ENCODE results near the gene CDK16.
"Not testable (repeated sequence)": the region's sequence is repeated elsewhere in the genome, so short reads cannot be mapped to it uniquely, and the experiment has no call there.

Gene CDK16

GRCh38 chrX:47257620-47258019, 39.1 kb downstream of the CDK16 start:
- FAIRE-seq: not testable (repeated sequence)

DNA sequence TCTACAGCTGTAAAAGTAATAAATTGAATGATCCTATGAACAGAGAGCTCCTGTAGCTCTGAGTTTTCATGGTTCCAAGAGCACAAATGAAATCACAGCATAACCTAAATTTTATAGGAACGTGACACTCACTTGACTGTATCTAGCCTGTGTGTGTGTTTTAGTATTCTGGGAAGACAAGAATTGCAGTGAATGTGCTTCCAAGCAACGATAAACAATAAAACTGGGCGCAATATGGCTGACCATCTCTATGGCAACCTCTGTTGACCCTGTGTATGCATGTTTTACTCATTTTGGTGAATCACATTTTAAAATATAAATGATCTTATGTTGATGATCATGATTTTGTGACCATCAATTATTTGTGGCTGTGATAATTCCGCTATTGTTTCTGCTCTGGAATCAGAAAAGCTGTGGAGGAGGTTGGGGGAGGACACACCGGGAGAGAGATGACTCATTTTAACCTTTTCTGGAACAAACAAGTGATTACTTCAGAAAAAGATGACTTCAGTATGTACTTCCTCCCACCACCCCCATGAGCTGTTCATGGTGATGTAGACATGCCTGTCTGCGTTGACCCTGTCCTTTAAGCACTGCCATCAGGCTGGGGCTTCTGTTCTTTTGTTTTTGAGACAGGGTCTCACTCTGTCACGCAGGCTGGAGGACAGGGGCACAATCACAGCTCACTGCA, 46.1 kb downstream of the CDK16 start:
- no peak for FAIRE-seq

DNA sequence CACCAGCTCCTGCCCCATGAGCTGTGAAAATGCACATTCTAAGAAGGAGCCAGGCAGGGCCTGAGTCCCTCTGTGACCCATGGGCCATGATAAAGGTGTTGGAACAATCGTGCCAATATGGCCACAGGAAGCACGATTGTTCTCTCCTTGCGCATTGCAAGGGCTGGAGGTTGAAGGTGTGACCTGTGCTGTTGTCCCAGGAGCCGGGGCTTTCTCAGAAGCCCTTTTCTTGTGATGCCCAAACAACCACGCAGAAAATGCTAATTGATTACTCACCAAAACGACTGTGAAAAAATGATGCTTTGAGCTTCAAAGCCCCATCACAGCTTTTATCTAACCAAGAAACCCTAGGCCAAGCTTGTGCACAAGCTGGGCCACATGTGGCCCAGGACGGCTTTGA, 48.2 kb downstream of the CDK16 start:
- no peak for FAIRE-seq

GRCh38 chrX:47272013-47272408, 53.5 kb downstream of the CDK16 start:
- FAIRE-seq: no peak

DNA sequence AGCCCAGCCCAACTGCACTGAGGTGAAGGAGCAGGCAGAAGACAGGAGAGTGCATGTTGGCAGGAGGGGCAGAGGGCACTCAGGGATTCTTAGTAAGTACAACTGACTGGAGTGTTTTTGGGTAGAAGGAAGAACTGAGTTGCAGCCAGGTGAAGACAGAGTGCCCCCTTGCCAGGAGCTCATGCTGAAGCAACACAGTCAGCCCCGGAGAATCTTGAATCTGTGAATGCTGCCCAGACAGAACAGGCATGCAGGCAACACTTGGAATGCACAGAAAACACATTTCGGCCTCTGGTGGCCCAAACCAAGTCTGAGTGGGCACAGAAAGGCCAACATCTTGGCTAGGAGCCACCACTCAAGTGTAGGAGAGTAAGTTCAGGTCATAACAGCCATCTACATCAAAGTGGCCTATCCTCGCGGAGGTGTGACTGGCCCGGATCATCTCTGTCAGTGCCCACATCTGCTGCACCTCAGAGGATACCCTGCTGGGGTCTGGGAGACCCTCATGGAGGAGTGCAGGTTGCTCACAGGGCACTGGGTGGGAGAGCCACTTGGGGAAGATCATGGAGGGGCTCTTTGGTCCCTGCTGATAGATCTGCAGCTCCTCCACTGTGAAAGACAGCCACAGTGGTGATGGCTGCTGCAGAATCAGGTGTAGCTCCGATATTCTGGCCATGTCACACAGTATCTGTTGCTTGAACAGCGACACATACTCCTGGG, 54.7 kb downstream of the CDK16 start:
- no peak for FAIRE-seq

- FAIRE-seq: no peak
These were observed 60.2 kb downstream of the CDK16 start for GRCh38 chrX:47278691-47279090.
